Central memory CD8-positive, alpha-beta T cell (primary cell): ENCODE measurements around the gene FBXW5.

Experiments
- ATAC-seq: fragments of 150-1000 bp; cut with Tn5 transposase; replicated peaks from 2 replicates; pipeline ENCODE4 v1.10.0; 2022; ENCODE audit warnings: mild to moderate bottlenecking, moderate FRiP score, moderate number of reproducible peaks; ENCODE audit not compliant: poor library complexity, severe bottlenecking; ENCODE audit errors: extremely low read depth
- DNase-seq, 2 donors: peaks; one replicate each; pipeline ENCODE4 v3.0.0; 2021; ENCODE audit warnings: low spot score in 2 of 2
- H3K27ac Mint-ChIP-seq: one replicate; pipeline ENCODE4 v1.8.0; 2022; ENCODE audit warnings: low read depth, mild to moderate bottlenecking, moderate library complexity, mixed read lengths
- H3K27me3 Mint-ChIP-seq: one replicate; pipeline ENCODE4 v1.8.0; 2022; ENCODE audit warnings: mixed read lengths
- H3K36me3 Mint-ChIP-seq: one replicate; pipeline ENCODE4 v1.8.0; 2022; ENCODE audit warnings: mild to moderate bottlenecking, moderate library complexity, mixed read lengths; ENCODE audit not compliant: insufficient read depth
- H3K4me1 Mint-ChIP-seq: one replicate; pipeline ENCODE4 v1.8.0; 2022; ENCODE audit warnings: mixed read lengths
- H3K4me3 Mint-ChIP-seq: one replicate; pipeline ENCODE4 v1.8.0; 2022; ENCODE audit warnings: mild to moderate bottlenecking, moderate library complexity, mixed read lengths
- H3K9me3 Mint-ChIP-seq: one replicate; pipeline ENCODE4 v1.8.0; 2022; ENCODE audit warnings: mixed read lengths

Gene FBXW5

GRCh38 chr9:136890661-136891060, 53.9 kb downstream of the FBXW5 start:
- Mint-ChIP-seq H3K27me3 (no peaks in the 10 kb centered on the region), H3K27ac (no peak overlapping the region), H3K36me3 (peaks cover 12% of the 10 kb centered on the region), H3K4me3 (no peak overlapping the region), H3K4me1 (peaks cover 20% of the 10 kb centered on the region), H3K9me3 (no peaks in the 10 kb centered on the region)
- DNase-seq (no peak), ATAC-seq (no peak)
